CD8-positive, alpha-beta memory T cell (primary cell): ENCODE results near the gene SH3TC1. TPM values are rescaled to one million over a fixed set of nuclear protein-coding genes. Genes with fewer than 3 reads are reported as not detected.

Source experiments
- CTCF ChIA-PET: fragments of 350-600 bp; sonication (Branson Sonifier 250); formaldehyde crosslinking; loops from one replicate; lab custom pipeline; 2021; ENCODE audit warnings: antibody characterized with exemption; lab: Charles Lee
- POLR2A ChIA-PET: fragments of 350-600 bp; sonication (Branson Sonifier 250); formaldehyde crosslinking; loops from one replicate; lab custom pipeline; 2021; ENCODE audit warnings: antibody characterized with exemption; lab: Charles Lee
- DNase-seq, 5 donors: peaks; one replicate each; pipeline versions ENCODE4 v3.0.0 to v3.0.0-alpha.2; 2020 to 2022; ENCODE audit warnings: mixed read lengths in 1 of 5
- H3K27ac ChIP-seq: one replicate; pipeline ENCODE4 v1.7.0; 2013; ENCODE audit warnings: low read depth, mild to moderate bottlenecking, low read length, moderate library complexity
- H3K27me3 ChIP-seq: 2 replicates; pipeline ENCODE4 v1.7.0; 2013; ENCODE audit warnings: low read length, mild to moderate bottlenecking; ENCODE audit not compliant: insufficient read depth, poor library complexity, severe bottlenecking
- H3K36me3 ChIP-seq: 2 replicates; pipeline ENCODE4 v1.7.0; 2013; ENCODE audit warnings: mild to moderate bottlenecking, low read length, moderate library complexity; ENCODE audit not compliant: insufficient read depth
- H3K4me1 ChIP-seq: 2 replicates; pipeline ENCODE4 v1.7.0; 2013; ENCODE audit warnings: mild to moderate bottlenecking, low read length, moderate library complexity; ENCODE audit not compliant: insufficient read depth
- H3K4me3 ChIP-seq: 2 replicates; pipeline ENCODE4 v1.7.0; 2013; ENCODE audit warnings: mild to moderate bottlenecking, low read length
- H3K9me3 ChIP-seq: 2 replicates; pipeline ENCODE4 v1.7.0; 2013; ENCODE audit warnings: mild to moderate bottlenecking, low read length
- H3K27ac Mint-ChIP-seq, 8 donors: one replicate each; pipeline ENCODE4 v1.8.0; 2020 to 2021; ENCODE audit warnings: mixed read lengths in 8 of 8, mild to moderate bottlenecking in 6 of 8, inconsistent platforms in 3 of 8, moderate library complexity in 3 of 8
- H3K27me3 Mint-ChIP-seq, 2 donors: one replicate each; pipeline ENCODE4 v1.8.0; 2020 to 2021; ENCODE audit warnings: mixed read lengths in 2 of 2, mild to moderate bottlenecking in 1 of 2, moderate library complexity in 1 of 2
- H3K36me3 Mint-ChIP-seq, 3 donors: one replicate each; pipeline ENCODE4 v1.8.0; 2020 to 2021; ENCODE audit warnings: mixed read lengths in 3 of 3, inconsistent platforms in 1 of 3, mild to moderate bottlenecking in 1 of 3
- H3K4me1 Mint-ChIP-seq, 3 donors: one replicate each; pipeline ENCODE4 v1.8.0; 2020 to 2021; ENCODE audit warnings: mixed read lengths in 3 of 3, inconsistent platforms in 1 of 3, mild to moderate bottlenecking in 1 of 3
- H3K4me3 Mint-ChIP-seq, 7 donors: one replicate each; pipeline ENCODE4 v1.8.0; 2020 to 2021; ENCODE audit warnings: mixed read lengths in 7 of 7, mild to moderate bottlenecking in 6 of 7, moderate library complexity in 4 of 7, inconsistent platforms in 2 of 7
- H3K9me3 Mint-ChIP-seq, 5 donors: one replicate each; pipeline ENCODE4 v1.8.0; 2020 to 2022; ENCODE audit warnings: mixed read lengths in 5 of 5, mild to moderate bottlenecking in 3 of 5, moderate library complexity in 2 of 5, inconsistent platforms in 1 of 5
- polyA plus RNA-seq: library from polyadenylated mRNA; unstranded; fragments of 300-500 nt; fragmentation: Illumina TruSeq; gene quantifications from one replicate; pipeline ENCODE4 v1.2.3, GENCODE V29; 2021
- total RNA-seq, 2 experiments: library from RNA; stranded (reverse); gene quantifications; one replicate each; pipeline ENCODE4 v1.2.3, GENCODE V29; 2021

Gene SH3TC1
- total and polyA plus RNA-seq, 3 experiments from 2014 or later, result 7.5 to 12.2 (median 8.9) TPM

DNA sequence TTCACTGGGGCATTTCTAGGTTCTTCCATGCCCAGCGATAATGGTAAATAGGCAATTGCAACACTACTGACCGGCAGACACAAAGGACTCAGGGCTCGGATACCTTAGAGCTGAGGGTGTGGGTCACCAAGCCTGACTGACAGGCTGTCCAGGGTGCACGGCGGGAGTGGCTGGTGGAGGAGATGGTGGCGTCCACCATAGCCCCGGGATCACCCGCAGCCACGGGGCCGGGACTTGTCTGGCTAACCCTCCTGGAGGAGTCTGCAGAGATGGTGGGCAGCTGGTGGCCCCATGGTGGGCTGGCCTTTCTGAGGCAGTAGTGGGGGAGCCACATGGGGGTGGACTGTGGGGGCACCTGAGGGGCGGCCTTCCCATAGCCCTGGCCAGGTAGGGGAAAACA is 28.7 kb upstream of the SH3TC1 start:
- Mint-ChIP-seq H3K27me3 (peaks cover 15 to 27% of the 10 kb centered on the region in 2 donors), H3K4me3 (no peak overlapping the region), H3K36me3 (peaks cover 0 to 15% (median 0%) of the 10 kb centered on the region in 3 donors), H3K9me3 (peaks cover 0 to 19% (median 12%) of the 10 kb centered on the region in 5 donors), H3K4me1 (peaks cover 0 to 7% (median 2%) of the 10 kb centered on the region in 3 donors), H3K27ac (no peak overlapping the region)
- no peaks in the 10 kb centered on the region for H3K36me3 ChIP-seq
- DNase-seq, result no peak
- H3K4me3 ChIP-seq, result no peak overlapping the region
- POLR2A ChIA-PET, result no interaction called here
- H3K4me1 ChIP-seq, result no peaks in the 10 kb centered on the region
- no peak overlapping the region for H3K27ac ChIP-seq
- no peaks in the 10 kb centered on the region for H3K9me3 ChIP-seq
- CTCF ChIA-PET, result interaction anchor here (1.1 kb wide), 1 partner anchor 72 kb away, joined by 3 read pairs; no protein-coding TSS in a partner anchor
- no peaks in the 10 kb centered on the region for H3K27me3 ChIP-seq

- Mint-ChIP-seq H3K4me1 (peaks cover 0 to 7% (median 2%) of the 10 kb centered on the region in 3 donors), H3K36me3 (peaks cover 0 to 15% (median 0%) of the 10 kb centered on the region in 3 donors), H3K9me3 (peaks cover 0 to 19% (median 12%) of the 10 kb centered on the region in 5 donors), H3K4me3 (no peak overlapping the region), H3K27me3 (peaks cover 15 to 27% of the 10 kb centered on the region in 2 donors), H3K27ac (peak overlapping the region in 1 of 8 donors; percentile 95)
- ChIA-PET POLR2A (no interaction called here), CTCF (no interaction called here)
- H3K9me3 ChIP-seq, result no peaks in the 10 kb centered on the region
- H3K4me3 ChIP-seq, result no peak overlapping the region
- no peak for DNase-seq
- no peaks in the 10 kb centered on the region for H3K27me3 ChIP-seq
- no peak overlapping the region for H3K27ac ChIP-seq
- no peaks in the 10 kb centered on the region for H3K4me1 ChIP-seq
- H3K36me3 ChIP-seq, result no peaks in the 10 kb centered on the region
Measured at GRCh38 chr4:8171266-8171665, 27.8 kb upstream of the SH3TC1 start.

DNA sequence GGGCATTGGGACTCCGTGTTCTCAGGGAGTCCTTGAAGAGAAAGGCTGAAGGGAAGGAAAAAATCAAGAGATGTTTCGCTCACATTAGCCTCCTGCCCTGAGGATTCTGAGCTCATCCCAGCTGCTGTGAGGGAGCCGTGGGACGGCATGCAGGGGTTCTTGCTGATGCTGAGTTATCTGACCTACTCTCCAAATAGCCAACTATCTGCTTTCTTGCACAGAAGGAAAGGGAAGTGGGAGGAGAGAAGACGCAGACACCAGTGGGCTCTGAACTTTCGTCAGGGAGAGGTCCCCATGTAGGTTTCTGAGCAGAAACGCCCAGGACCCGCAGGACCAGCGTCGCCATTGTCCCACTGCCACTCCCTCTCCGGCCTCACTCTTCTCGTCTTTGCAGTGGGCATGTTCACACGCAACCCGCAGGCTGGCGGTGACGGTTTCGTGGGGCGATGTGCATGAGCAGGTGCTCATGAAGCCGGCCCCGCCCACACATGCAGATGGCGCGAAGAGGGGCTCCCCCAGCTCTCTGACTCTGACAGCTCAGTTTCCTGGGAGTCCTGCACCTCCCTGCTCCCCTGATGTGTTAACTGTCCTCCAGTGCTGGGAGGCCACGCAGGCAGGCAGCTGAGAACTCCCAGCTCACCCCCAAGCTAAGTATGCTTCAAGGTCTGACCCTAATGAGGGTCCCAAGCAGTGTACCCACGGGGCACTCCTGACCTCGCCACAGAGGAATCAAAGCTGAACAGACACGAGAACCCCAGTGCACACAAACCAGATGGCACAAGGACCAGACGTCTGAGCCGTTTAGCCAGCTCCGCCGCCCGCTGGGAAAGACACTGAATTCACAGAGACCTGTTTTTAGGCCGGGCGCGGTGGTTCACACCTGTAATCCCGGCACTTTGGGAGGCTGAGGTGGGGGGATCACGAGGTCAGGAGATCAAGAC is 26.8 kb upstream of the SH3TC1 start:
- POLR2A ChIA-PET, result interaction anchor here (0.7 kb wide), 1 partner anchor 393 kb away, joined by 4 read pairs; no protein-coding TSS in a partner anchor
- no peak for DNase-seq
- H3K9me3 Mint-ChIP-seq, result peaks cover 0 to 19% (median 12%) of the 10 kb centered on the region in 5 donors

DNA sequence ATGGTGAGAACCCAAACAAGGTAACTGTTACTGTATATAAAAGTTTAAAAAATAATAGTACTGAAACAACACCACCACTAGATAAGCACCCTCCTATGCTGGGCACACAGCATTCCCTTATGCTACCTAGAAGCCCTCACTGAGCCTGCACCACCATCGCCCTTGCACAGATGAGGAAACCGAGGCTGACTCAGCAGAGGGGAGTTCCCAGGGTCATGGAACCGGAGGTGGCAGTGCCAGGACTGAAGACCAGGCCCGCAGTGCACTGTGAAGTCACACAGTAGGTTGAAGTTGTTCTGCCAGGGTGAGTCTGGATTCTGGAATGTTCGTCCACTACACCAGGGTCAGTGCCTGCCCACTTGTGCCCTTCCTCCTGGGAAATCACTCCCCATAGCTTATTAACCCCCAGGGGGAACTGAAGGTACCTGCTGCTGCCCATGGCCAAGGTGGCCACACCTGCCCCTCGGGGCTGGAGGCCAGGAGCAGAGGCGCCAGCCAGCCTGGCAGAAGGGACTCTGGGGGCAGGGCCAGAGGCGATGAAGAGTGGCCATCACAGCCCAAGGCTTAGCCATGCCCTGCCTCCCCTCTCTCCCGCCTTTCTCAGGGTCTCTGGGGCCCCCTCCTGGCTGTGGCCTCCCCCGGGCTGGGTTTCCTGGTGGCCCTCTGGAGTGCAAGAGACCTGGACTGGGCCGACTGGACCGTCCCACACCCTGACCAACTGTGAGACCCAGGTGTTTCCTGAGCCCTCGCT is 25.4 kb upstream of the SH3TC1 start:
- Mint-ChIP-seq H3K4me1 (peaks cover 0 to 11% (median 4%) of the 10 kb centered on the region in 3 donors), H3K36me3 (no peaks in the 10 kb centered on the region), H3K9me3 (peaks cover 0 to 6% (median under 1%) of the 10 kb centered on the region in 5 donors), H3K27me3 (peaks cover 13% of the 10 kb centered on the region in 2 donors), H3K27ac (no peak overlapping the region), H3K4me3 (no peak overlapping the region)
- Histone ChIP-seq H3K9me3 (no peaks in the 10 kb centered on the region), H3K4me1 (no peaks in the 10 kb centered on the region), H3K36me3 (no peaks in the 10 kb centered on the region), H3K4me3 (no peak overlapping the region), H3K27me3 (no peaks in the 10 kb centered on the region), H3K27ac (no peak overlapping the region)
- CTCF ChIA-PET, result interaction anchor here (1.0 to 1.9 kb wide), 2 partner anchors 14 to 69 kb away, joined by 4 read pairs; partner anchors contain the start of gene ABLIM2
- POLR2A ChIA-PET, result no interaction called here
- DNase-seq, result no peak

More for the DNA sequence above, 26.8 kb upstream of the SH3TC1 start:
- Mint-ChIP-seq H3K36me3 (peaks cover 0 to 12% (median 0%) of the 10 kb centered on the region in 3 donors), H3K4me3 (no peak overlapping the region), H3K4me1 (peaks cover 0 to 11% (median 4%) of the 10 kb centered on the region in 3 donors), H3K27me3 (peaks cover 13 to 24% of the 10 kb centered on the region in 2 donors), H3K27ac (no peak overlapping the region)
- Histone ChIP-seq H3K36me3 (no peaks in the 10 kb centered on the region), H3K4me3 (no peak overlapping the region), H3K4me1 (no peaks in the 10 kb centered on the region), H3K27ac (no peak overlapping the region), H3K27me3 (no peaks in the 10 kb centered on the region), H3K9me3 (no peaks in the 10 kb centered on the region)
- CTCF ChIA-PET, result interaction anchor here (1.0 kb wide), 1 partner anchor 13 kb away, joined by 4 read pairs; the partner anchor contains the start of gene ABLIM2

GRCh38 chr4:8174970-8175369 is 24.1 kb upstream of the SH3TC1 start:
- POLR2A ChIA-PET, result no interaction called here
- H3K27me3 ChIP-seq, result no peaks in the 10 kb centered on the region
- no peaks in the 10 kb centered on the region for H3K4me1 ChIP-seq
- DNase-seq, result no peak
- no peaks in the 10 kb centered on the region for H3K36me3 ChIP-seq
- Mint-ChIP-seq H3K9me3 (no peaks in the 10 kb centered on the region), H3K36me3 (no peaks in the 10 kb centered on the region), H3K27me3 (peaks cover 12 to 13% of the 10 kb centered on the region in 2 donors), H3K4me1 (peaks cover 0 to 11% (median 4%) of the 10 kb centered on the region in 3 donors), H3K4me3 (no peak overlapping the region), H3K27ac (no peak overlapping the region)
- no peaks in the 10 kb centered on the region for H3K9me3 ChIP-seq
- no peak overlapping the region for H3K27ac ChIP-seq
- CTCF ChIA-PET, result interaction anchor here (1.9 kb wide), 1 partner anchor 67 kb away, joined by 4 read pairs; no protein-coding TSS in a partner anchor
- H3K4me3 ChIP-seq, result no peak overlapping the region

DNA sequence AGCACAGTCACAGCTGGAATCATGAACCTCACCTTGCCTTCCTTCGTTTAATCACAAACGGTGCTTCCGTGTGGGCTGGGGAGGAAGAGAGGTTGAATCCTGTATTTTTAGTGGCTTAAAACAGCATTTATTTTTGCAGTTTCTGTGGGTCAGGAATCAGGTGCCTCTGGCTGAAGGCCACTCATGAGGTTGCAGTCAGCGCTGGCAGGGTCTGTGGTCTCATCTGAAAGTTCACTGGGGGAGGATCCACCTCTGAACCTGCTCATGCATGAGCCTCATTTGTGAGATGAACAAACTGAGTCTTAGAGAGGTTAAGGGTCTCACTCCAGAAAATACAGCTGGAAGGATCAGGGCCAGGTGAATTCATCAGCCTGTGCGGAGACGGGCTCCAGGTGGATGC is 23.4 kb upstream of the SH3TC1 start:
- H3K27ac ChIP-seq, result no peak overlapping the region
- H3K27ac Mint-ChIP-seq, result no peak overlapping the region
- H3K27me3 Mint-ChIP-seq, result peaks cover 7 to 8% of the 10 kb centered on the region in 2 donors
- H3K4me1 Mint-ChIP-seq, result peaks cover 0 to 11% (median 4%) of the 10 kb centered on the region in 3 donors
- CTCF ChIA-PET, result interaction anchor here (1.7 to 1.9 kb wide), 4 partner anchors 8 to 67 kb away, joined by 4 to 8 read pairs (median 6); partner anchors contain the start of gene SH3TC1
- no peaks in the 10 kb centered on the region for H3K9me3 ChIP-seq
- DNase-seq, result no peak
- no peaks in the 10 kb centered on the region for H3K36me3 ChIP-seq
- H3K4me1 ChIP-seq, result no peaks in the 10 kb centered on the region
- no peaks in the 10 kb centered on the region for H3K27me3 ChIP-seq
- H3K9me3 Mint-ChIP-seq, result no peaks in the 10 kb centered on the region
- H3K4me3 ChIP-seq, result no peak overlapping the region
- no peak overlapping the region for H3K4me3 Mint-ChIP-seq
- POLR2A ChIA-PET, result no interaction called here
- H3K36me3 Mint-ChIP-seq, result no peaks in the 10 kb centered on the region

GRCh38 chr4:8176547-8177399 is 22.3 kb upstream of the SH3TC1 start:
- Histone ChIP-seq H3K4me1 (no peaks in the 10 kb centered on the region), H3K27ac (no peak overlapping the region), H3K9me3 (no peaks in the 10 kb centered on the region), H3K36me3 (no peaks in the 10 kb centered on the region), H3K4me3 (no peak overlapping the region), H3K27me3 (no peaks in the 10 kb centered on the region)
- H3K4me3 Mint-ChIP-seq, result no peak overlapping the region
- no peaks in the 10 kb centered on the region for H3K36me3 Mint-ChIP-seq
- H3K9me3 Mint-ChIP-seq, result no peaks in the 10 kb centered on the region
- peak in 3 of 5 donors; percentile 36 to 66 (median 48) for DNase-seq
- ChIA-PET CTCF (interaction anchor here (0.6 to 2.6 kb wide), 17 partner anchors 9 to 265 kb away, joined by 3 to 15 read pairs (median 4); partner anchors contain the start of genes ABLIM2 and SH3TC1), POLR2A (no interaction called here)
- H3K4me1 Mint-ChIP-seq, result peaks cover 0 to 7% (median 4%) of the 10 kb centered on the region in 3 donors
- H3K27ac Mint-ChIP-seq, result peak overlapping the region in 1 of 8 donors; percentile 5
- H3K27me3 Mint-ChIP-seq, result peaks cover 2 to 5% of the 10 kb centered on the region in 2 donors
